ENCODE data around the gene TNFRSF11A.

The TNFRSF11A gene

DNA sequence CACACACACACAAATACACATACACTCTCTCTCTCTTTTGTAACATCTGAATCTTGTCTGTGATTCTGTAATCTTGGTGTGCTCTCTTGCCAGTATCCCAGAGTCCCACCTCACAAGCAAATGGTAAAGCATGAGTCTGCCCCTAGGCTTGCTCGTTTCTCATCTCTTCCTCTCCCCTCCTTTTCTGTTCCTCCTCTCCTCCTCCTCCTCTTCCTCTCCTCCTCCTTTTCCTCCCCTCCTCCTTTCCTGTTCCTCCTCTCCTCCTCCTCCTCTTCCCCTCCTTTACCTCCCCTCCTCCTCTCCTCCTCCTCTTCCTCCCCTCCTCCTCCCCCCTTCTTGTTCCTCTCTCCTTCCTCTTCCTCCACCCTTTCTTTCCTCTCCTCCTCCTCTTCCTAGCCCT, 59.0 kb downstream of the TNFRSF11A start:
- DNase-seq (ENCODE audit: low read depth in 2 of 2) = no peak

DNA sequence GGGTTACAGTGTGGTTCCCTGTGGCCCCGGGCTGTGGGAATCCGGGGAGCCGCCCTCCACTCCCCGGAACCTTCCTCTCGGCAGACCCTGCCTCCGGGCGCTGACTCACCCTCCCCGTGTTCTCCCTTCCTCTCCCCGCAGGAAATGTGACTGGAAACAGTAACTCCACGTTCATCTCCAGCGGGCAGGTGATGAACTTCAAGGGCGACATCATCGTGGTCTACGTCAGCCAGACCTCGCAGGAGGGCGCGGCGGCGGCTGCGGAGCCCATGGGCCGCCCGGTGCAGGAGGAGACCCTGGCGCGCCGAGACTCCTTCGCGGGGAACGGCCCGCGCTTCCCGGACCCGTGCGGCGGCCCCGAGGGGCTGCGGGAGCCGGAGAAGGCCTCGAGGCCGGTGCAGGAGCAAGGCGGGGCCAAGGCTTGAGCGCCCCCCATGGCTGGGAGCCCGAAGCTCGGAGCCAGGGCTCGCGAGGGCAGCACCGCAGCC, 59.5 kb downstream of the TNFRSF11A start:
- DNase-seq (ENCODE audit: low read depth in 2 of 2) = no peak

DNA sequence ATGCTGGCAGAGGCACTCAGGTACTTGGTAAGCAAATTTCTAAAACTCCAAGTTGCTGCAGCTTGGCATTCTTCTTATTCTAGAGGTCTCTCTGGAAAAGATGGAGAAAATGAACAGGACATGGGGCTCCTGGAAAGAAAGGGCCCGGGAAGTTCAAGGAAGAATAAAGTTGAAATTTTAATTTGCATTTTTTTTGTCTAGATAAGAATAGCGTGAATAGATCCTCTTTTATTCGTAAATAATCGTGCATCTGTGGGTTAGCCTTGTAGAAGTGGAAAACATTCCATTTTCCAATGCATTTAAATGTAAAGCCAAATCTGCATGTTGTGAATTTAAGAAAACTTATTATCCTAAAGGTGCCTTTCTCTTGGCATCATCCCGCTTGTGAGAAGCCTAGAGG, 61.0 kb downstream of the TNFRSF11A start:
- no peak for DNase-seq (ENCODE audit: low read depth in 2 of 2)

DNA sequence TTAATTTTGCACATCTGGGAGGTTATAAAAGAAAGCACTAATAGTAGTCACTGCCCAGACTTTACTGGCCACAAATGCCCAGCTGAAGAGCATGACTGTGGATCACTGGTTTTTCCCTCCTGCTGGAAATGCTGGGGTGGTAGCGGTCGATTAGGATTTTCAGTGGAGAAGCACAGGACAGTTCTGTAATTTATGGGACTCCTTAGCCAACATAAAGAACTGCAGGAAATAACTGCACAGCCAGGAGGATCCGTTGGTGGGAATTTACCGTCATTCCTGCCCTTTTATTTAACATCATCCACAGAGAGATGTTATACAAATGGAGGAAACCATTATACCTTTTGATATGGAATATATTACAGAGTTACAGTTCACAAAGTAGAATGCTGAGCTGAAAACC, 61.5 kb downstream of the TNFRSF11A start:
- DNase-seq (ENCODE audit: low read depth in 2 of 2) = no peak

DNA sequence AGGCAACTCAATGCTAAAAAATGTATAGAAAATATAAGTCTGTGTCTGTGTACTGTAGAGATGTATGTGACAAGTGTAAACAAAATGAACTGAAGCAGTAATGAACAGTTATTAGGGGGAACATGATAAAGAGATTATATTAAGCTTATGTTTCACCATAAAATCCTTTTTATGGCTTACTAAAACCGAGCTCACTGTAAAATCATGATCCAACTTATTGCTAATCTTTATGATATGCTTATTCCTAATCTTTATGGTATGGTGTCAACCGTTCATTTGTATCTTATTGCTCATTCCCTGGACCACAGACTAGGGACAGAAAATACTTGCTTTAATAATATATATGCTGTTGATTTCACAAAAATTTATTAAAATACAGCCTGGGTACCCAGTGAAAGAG, 62.1 kb downstream of the TNFRSF11A start:
- DNase-seq (ENCODE audit: low read depth in 2 of 2) = no peak

DNA sequence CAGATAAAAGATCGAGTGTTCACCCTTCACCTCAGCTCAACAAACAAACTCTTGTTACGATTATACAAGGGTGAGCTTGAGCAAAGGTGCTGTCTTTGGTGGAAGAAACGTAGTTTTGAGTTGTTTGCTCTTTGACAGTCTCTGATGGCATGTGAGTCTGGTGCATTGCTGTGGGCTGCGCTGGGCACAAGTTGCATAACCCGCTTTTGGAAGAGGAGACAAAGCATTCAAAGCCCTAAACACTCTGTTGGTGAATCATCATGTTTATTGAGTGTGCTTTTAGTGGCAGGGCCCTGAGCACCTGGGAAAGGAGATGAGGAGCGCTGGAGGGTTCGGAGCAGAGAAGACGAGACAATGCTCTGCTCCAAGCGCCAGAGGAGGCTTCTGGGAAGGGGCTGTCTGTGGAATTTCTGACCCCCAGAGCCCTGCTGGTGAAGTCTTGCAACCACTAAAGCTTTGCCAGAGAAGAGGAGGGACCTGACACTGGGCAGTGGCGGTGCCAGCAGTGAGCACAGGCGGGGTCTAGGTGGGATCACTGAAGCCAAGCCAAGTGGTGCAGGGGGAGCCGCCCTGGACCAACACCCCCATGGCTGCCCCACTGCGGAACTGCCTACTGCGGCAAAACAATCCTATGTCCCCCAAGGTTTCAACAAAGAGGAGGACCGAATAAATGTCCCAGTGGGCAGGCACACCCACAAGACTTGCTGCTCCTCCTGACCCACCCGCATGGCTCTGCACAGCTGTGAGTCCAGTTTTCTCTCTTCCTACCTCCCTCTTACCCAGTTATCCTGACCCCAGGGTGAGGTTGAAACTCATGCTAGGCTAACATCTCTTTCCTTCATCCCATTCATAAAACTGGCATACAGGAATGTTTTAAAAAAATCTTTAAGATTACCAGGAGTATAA, 64.0 kb downstream of the TNFRSF11A start:
- DNase-seq (ENCODE audit: low read depth in 2 of 2) = no peak

DNA sequence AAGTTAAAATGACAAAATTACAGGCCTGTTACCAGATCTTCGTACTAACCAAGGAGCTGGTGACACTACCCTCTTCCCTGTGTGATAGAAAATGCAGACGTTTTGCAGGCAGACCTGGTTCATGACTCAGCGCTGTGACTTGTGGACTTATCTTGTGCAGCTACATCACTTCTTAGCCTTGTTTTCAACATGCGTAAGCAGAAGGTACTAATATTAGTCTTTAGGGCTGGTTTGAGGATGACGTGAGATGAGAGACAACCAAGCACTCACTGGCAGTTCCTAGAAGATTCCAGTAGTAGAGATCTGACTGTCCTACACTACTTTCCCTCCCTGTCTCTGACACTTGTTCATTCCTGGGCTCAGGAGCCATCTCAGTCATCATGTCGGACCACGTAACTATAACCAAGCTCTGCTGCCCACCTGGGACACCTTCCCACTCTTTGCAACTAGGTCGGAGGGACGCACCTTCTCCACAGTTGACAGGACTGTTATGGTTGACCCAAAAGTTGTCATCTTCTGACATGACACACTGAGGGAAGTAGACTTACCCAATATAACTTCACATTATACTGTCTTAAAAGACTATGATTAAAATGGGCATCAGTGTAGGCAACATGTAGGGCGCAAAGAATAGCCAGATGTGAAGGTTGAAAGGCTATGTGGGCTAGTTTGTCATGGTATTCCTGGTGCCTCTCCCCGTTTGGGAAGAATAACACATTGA, 64.8 kb downstream of the TNFRSF11A start:
- DNase-seq (ENCODE audit: low read depth in 2 of 2) = no peak

DNA sequence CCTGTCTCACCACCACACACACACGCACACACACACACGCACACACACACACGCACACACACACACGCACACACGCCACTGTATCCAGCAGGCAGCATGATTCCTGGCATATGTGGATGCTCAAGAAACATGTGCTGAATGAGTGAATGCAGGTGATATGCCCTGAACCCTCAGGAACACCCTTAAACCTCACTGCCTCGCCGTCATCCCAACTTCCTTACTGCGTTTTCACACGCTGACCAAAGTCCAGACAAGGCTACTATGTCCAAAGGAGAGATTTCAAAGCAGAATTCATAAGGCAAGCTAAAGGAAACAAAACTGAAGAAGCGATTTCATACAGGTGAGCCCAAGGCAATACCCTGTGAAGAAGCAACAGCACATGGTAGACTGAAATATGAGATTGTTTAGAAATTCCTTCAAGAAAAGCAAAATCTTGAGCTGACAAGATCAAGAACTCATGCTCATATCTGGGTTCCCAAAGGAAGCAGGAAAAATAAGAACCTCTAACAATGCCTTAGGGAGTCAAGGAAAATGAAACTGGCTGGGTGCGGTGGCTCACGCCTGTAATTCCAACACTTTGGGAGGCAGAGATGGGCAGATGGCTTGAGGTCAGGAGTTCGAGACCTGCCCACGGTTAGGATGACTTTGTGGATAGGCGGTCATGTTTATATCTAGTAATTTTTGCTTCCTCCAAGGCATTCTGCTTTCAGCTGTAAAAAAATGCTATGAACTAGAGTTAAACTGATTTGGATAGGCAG, 69.1 kb downstream of the TNFRSF11A start:
- no peak for DNase-seq (ENCODE audit: low read depth in 2 of 2)

DNA sequence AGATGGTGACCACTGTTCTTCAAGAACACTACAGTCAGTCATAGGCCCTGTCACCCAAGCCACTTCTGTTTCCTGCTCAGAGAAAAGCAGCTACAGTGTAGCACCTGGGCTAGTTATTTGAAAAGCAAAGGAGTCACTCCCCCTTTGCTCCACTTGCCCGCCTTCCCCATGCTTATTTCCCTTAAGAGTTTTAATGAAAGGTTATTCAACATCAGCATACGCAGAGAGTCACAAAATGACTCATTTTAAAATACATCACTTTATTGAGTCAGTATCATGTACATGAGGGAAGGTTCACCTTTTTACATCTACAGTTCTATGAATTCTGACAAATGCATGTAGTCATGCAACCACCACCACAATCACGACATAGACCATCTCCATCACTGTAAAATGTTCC, 71.3 kb downstream of the TNFRSF11A start:
- DNase-seq (ENCODE audit: low read depth in 2 of 2) = no peak

DNA sequence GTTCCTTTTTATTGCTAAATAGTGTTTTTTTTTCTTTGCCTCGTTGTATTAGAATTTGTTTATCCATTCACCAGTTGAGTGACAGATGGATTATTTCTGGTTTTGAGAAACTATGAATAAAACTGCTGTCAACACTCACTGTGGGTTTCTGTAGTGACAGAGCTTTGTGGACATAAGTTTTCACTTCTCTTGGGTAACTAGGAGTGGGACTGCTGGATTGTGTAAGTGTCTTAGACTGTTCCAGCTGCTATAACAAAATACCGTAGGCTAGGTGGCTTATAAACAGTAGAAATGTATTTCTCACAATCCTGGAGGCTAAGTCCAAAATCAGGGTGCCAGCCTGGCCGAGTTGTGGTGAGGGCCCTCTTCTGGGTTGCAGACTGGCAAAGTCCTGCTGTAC, 71.9 kb downstream of the TNFRSF11A start:
- no peak for DNase-seq (ENCODE audit: low read depth in 2 of 2)

DNA sequence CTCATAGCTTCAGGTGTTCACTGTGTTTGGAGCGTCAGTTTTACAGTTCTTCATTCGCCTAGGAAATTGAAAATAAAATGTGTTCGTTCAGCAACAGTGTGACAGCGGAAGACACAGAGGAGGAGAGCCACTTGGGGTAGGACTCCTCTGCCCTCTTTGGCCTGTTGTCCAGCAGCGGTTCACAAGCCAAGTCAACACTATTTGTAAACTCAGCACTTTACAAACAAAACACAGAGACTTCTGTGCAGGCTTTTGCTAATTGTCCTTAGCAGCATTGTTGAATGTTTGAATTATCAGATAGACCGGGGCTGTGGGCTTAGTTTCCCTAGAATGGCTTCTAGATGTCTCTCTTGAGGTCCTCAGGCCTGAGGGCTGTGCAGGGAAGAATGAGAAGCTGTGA, 73.2 kb downstream of the TNFRSF11A start:
- no peak for DNase-seq (ENCODE audit: low read depth in 2 of 2)

DNA sequence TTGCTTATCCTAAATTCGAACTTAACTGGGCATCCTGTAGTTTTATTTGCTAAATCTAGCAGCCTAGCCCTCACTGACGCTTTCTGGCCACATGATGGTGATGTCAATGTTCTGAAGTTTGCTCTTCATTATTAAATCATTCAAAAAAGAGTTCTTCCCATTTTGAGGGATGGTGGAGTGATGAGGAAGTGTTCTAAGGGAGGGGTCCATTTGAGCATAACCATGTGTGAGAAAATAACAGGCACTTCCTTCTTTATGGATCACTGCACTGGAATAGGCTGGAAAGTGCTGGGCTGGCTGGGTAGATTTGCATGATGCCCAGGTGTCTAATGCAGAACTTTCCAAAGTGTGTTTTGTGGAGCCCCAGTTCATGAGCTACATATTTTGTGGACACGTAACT, 74.2 kb downstream of the TNFRSF11A start:
- no peak for DNase-seq (ENCODE audit: low read depth in 2 of 2)

DNA sequence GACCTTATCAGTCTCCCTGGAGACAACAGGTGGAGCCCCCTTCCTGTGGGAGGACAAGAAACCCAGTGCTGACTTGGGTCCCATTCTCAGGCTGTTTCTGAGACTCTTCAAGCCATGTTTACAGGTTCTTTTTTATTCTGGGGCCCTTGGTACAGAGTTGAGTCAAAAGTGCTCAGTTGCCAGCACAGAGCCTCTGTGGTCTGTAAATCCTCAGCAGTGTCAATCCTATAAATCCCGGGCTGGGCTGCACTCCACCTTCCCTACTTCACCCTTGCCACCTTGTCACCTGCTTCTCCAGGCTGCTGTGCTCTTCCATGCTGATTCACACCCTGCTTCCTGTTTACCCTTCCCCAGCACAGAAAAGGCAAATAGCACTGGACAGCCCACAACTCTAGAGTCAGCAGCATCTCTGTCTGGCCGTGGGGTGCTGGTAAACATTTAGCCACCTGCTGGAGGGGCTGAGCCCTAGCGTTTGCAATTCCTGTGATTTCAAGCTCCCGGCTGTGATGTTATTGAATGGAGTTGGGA, 74.7 kb downstream of the TNFRSF11A start:
- no peak for DNase-seq (ENCODE audit: low read depth in 2 of 2)

DNA sequence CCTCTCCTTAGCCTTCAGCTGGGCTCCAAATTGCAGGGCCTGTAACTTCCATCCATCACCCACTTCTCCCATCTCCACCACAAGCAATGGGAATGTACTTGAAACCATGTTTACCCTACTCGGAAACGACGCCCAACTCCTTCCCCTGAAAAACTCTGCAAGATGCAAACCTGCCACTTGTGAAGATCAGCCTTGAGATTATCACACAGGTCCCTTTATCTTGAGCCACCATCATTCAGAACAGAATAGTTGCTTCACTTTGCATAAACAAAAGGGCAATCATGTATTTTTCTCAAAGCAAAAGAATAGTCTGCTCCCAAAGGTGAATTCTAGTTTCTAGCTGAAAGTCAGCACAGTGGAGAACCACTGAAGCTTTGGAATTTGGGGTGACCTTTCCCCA, 75.8 kb downstream of the TNFRSF11A start:
- no peak for DNase-seq (ENCODE audit: low read depth in 2 of 2)

DNA sequence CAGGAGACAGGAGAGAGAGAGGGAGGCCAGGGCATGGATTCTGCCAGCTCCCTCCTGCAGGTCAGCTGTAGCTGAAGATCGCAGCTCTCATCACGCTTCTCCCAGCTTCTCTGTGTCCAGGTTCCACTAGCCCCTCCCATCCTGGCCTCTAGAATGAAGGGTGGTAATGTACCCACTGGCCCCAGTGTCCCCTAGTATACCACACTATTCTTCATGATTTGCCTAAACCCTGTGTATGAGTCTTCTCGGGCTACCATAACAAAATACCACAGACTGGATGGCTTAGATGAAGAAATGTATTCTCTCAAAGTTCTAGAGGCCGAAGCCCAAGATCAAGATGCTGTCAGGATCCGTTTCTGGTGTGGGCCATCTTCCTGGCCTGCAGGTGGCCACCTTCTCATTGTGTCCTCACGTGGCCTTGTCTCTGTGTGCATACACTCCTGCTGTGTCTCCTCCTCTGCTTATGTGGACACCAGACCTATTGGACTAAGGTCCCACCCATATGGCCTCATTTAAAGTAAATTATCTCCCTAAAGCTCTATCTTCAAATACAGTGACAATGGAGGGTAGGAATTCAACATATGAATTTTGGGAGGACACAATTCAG, 77.3 kb downstream of the TNFRSF11A start:
- no peak for DNase-seq (ENCODE audit: low read depth in 2 of 2)

DNA sequence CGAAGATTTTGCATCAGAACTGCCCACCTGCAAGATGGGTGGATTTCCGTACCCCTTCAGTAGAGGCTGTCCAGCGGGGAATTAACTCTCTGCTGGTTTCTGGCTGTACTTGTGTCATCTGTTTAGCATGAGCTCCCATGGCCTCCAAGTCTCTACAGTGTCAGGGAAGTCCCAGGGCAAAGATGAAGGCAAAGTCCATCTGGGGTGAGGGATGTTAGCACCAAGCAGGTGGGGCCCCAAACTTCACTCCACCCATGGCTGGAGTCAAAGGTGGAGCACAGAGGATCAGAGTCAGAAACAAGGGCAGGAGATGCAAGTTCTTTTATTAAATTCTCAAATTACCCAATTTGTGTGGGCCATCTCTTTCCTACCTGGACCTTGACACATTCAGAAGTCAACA, 78.0 kb downstream of the TNFRSF11A start:
- DNase-seq (ENCODE audit: low read depth in 2 of 2) = no peak

DNA sequence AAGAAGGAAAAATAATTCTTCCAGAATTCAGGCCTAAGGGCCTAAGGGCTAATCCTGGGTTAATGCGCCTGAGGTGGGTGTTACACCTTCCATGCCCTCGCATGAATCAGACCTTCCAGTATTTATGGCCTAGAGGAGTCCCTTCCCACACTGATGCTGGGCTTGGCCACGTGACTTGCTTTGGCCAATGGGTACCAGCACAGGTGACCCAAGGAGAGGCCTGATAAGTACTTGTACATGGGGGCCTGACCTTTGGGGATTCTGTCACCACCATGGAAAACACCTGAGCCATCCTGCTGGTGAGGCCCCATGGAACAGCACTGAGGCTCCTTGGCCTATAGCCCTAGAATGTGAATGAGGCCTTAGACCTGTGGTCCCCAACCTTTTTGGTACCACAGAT, 79.8 kb downstream of the TNFRSF11A start:
- DNase-seq (ENCODE audit: low read depth in 2 of 2) = no peak

DNA sequence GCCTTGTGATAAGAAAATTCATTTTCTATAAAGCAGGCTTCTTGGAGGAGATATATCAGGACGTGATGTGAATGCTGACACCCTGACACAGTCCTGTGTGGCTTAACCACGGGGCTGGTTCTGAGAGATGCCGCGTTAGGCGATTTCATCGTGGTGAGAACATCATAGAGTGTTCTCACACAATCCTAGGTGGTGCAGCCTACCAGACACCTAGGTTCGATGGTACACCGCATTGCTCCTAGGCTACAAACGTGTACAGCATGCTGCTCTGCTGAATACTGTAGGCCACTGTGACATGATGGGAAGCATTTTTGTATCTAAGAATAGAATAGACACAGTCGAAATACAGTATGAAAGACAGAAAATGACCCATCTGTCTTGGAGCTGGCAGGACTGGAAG, 82.5 kb downstream of the TNFRSF11A start:
- no peak for DNase-seq (ENCODE audit: low read depth in 2 of 2)

DNA sequence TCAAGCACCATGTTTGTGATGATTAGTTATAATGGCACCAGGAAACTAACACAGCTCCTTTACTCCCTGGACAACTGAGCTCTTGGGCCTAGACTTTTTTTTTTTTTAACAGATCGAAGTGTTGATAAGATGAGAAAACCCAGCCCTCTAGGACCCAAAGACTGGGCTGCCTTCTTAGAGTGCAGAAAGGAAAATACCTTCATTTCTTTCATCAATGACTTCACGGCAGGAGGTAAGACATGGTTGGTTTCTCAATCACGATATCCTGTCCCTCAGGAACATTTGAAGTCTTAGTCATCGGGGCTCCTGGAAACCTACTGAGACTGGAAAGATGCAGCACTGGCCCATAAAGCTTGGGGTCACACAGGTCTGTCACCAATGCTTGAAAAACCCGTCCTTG, 84.7 kb downstream of the TNFRSF11A start:
- no peak for DNase-seq (ENCODE audit: low read depth in 2 of 2)

DNA sequence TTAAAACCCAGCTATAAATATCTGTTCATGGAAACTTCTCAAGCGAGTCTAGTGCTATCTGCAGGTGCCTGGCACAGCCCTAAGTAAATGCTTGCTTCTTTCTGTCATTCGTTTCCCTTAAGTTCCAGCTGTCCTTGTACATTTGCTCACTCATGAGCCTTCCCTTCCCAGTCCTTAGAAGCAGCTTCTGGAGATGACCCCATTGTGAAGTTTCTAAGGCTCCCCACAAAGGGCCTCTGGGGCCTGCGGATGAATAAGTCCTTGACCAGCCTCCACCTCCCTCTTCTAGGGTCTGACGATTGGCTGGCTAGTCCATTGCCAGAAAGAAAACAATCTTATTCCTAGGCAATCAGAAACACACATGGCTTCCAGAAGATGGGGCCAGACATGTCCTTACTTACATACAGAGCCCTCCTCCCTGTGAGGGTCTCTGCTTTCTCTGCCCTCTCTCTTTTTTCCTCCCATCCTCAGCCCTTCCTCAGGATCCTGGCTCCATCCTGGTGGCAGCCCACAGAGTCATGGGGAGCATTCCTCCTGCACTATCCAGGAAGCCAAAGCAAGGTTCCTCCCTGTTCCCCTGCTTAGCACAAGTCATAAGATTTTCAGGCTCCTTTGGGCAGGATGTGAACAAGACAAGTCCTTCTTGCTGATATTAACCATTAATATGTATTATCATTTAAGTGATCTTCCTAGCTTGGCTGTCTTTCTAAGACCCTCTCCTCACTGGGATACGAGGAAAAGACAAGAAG, 87.3 kb downstream of the TNFRSF11A start:
- no peak for DNase-seq (ENCODE audit: low read depth in 2 of 2)

DNA sequence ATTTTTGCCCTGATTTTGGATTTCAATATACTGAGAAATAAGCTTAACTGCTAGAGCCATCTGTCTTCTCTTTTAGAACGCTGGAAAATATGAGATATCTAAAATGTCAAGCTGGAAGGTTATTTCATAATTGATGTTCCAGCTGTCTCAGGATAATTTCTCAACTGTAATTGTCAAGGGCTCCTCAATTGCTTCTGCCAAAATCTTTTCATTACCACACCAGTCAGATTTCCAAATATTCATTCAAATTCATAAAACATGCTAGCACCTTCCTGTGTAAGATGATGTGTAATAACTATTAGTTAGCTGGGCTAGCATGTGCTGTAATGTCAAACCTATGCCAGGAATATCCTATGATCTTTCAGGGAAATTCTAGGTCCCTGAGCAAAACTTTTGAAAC, 88.1 kb downstream of the TNFRSF11A start:
- no peak for DNase-seq (ENCODE audit: low read depth in 2 of 2)

All from stimulated activated CD4-positive, alpha-beta T cell treated with anti-CD3 and anti-CD28 coated beads, Interleukin-15, amount 100 ng/mL, for 48 hours (primary cell).